Mucosa of rectum (tissue), 2 donors: ENCODE results near the gene FAM9C.

Experiments
- H3K27ac ChIP-seq, 2 donors: one replicate each; pipeline ENCODE4 v1.7.0; 2013; ENCODE audit warnings: inconsistent platforms in 2 of 2, low read depth in 2 of 2, low read length in 2 of 2
- H3K27me3 ChIP-seq, 2 donors: one replicate each; pipeline ENCODE4 v1.7.0; 2013; ENCODE audit warnings: low read length in 2 of 2; ENCODE audit not compliant: control insufficient read depth in 2 of 2, insufficient read depth in 2 of 2
- H3K36me3 ChIP-seq, 2 donors: one replicate each; pipeline ENCODE4 v1.7.0; 2013; ENCODE audit warnings: low read length in 2 of 2; ENCODE audit not compliant: control insufficient read depth in 2 of 2, insufficient read depth in 2 of 2
- H3K4me1 ChIP-seq, 2 donors: one replicate each; pipeline ENCODE4 v1.7.0; 2013; ENCODE audit warnings: low read length in 2 of 2, mild to moderate bottlenecking in 1 of 2; ENCODE audit not compliant: control insufficient read depth in 2 of 2, insufficient read depth in 2 of 2
- H3K4me3 ChIP-seq, 2 donors: one replicate each; pipeline ENCODE4 v1.7.0; 2013; ENCODE audit warnings: low read length in 2 of 2
- H3K9ac ChIP-seq, 2 donors: one replicate each; pipeline ENCODE4 v1.7.0; 2013; ENCODE audit warnings: low read length in 2 of 2, low read depth in 1 of 2, mild to moderate bottlenecking in 1 of 2
- H3K9me3 ChIP-seq, 2 donors: one replicate each; pipeline ENCODE4 v1.7.0; 2013; ENCODE audit warnings: low read length in 2 of 2; ENCODE audit not compliant: control insufficient read depth in 2 of 2
- donor health status: healthy.
- donor health status: Normal muscosa, but diverticular disease.

Gene FAM9C

GRCh38 chrX:13043938-13044337, 482 bp downstream of the FAM9C start:
- no peak overlapping the region for H3K4me3 ChIP-seq
- no peak overlapping the region for H3K9ac ChIP-seq
- peaks cover 3% of the 10 kb centered on the region in 2 donors for H3K27me3 ChIP-seq
- no peaks in the 10 kb centered on the region for H3K4me1 ChIP-seq
- H3K36me3 ChIP-seq = no peaks in the 10 kb centered on the region
- no peaks in the 10 kb centered on the region for H3K9me3 ChIP-seq
- H3K27ac ChIP-seq = no peak overlapping the region

GRCh38 chrX:13043138-13043537, 1.3 kb downstream of the FAM9C start:
- Histone ChIP-seq H3K4me3 (no peak overlapping the region), H3K9me3 (no peaks in the 10 kb centered on the region), H3K4me1 (no peaks in the 10 kb centered on the region), H3K36me3 (no peaks in the 10 kb centered on the region), H3K27me3 (no peaks in the 10 kb centered on the region), H3K27ac (no peak overlapping the region), H3K9ac (no peak overlapping the region)

GRCh38 chrX:13036896-13037295, 7.5 kb downstream of the FAM9C start:
- Histone ChIP-seq H3K27me3 (peaks cover 3 to 4% of the 10 kb centered on the region in 2 donors), H3K36me3 (no peaks in the 10 kb centered on the region), H3K9me3 (no peaks in the 10 kb centered on the region), H3K4me1 (peaks cover 0 to 4% of the 10 kb centered on the region in 2 donors), H3K4me3 (no peak overlapping the region), H3K9ac (no peak overlapping the region), H3K27ac (no peak overlapping the region)

DNA sequence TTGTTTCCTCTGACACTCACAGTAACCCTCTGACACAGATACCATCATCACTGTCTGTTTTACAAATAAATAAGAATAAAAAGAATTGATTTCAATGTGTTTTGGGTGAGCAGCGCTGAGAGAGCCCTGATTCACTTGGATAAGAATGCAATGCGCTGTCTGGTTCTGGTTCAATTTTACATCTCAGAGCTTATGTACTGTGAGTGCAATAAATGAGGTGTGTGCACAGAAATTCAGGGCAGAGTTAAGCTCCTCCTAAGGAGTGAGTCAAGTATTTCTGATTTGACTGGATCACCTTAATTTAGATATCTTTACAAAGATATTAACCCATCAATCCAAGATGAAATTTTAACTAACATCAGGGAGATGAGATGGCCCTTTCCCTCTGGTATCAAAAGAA, 11.2 kb downstream of the FAM9C start:
- peaks cover 8 to 27% of the 10 kb centered on the region in 2 donors for H3K4me1 ChIP-seq

DNA sequence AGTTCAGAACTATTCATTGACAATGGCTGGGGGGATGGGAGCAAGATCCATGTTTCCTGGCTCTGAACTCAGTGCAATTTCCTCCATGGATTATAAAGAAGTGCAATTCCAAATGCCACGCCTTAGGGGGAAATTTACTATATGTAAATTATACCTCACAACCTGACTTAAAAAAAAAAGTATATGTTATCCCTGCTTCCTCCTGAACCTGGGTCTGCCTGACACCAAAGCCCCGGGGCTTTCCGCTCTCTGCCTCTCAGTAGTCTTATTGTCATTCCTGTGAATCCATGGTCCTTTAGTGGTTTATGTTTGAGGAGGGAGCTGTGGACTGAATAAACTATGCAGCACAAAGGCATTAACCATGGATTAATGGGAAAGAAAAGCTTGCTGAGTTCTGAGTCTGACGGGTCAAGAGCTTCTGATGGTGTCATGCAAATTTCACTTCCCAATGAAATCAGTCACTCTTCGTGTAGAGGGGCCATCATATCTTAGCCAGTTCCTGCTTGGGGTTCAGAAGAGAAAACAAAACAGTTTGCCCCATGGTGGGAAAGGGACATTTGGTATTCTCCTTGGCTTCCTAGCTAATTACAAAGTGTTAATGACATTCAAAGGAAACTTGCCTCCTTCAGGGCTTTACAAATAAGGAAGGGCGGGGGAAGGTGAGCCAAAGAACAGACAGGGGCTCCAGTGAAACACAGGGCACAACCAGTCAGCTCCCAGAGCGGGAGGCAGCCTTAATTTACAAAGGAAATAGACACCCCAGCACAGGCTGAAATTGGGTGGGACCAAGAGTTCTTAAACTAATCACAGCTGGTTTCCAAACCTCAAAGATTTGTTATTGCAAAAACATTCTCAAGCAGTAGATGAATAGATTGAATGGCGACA, 14.3 kb downstream of the FAM9C start:
- Histone ChIP-seq H3K36me3 (no peaks in the 10 kb centered on the region), H3K27ac (peak overlapping the region; percentile 76), H3K4me1 (peaks cover 8 to 27% of the 10 kb centered on the region in 2 donors), H3K4me3 (no peak overlapping the region), H3K9ac (peak overlapping the region in 1 of 2 donors; percentile 37), H3K27me3 (peaks cover under 1 to 7% of the 10 kb centered on the region in 2 donors), H3K9me3 (no peaks in the 10 kb centered on the region)

More for the DNA sequence above, 11.2 kb downstream of the FAM9C start:
- Histone ChIP-seq H3K9me3 (no peaks in the 10 kb centered on the region), H3K9ac (no peak overlapping the region), H3K4me3 (no peak overlapping the region), H3K36me3 (no peaks in the 10 kb centered on the region), H3K27ac (peak overlapping the region in 1 of 2 donors; percentile 28), H3K27me3 (peaks cover 3 to 4% of the 10 kb centered on the region in 2 donors)

DNA sequence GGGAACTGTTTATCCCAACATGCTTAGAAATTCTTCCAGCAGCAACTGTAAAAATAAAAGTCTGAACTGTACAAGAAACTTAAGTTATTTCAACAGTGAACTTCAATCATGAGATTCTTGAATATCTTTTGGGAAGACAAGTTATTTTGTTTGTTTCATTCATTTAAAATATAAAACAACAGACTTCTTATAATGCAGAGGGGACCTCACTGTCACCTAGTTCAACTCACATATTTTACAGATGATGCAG, 14.9 kb downstream of the FAM9C start:
- Histone ChIP-seq H3K27ac (peak overlapping the region; percentile 76), H3K9me3 (no peaks in the 10 kb centered on the region), H3K9ac (peak overlapping the region in 1 of 2 donors; percentile 18), H3K36me3 (no peaks in the 10 kb centered on the region), H3K4me3 (no peak overlapping the region), H3K27me3 (peaks cover 0 to 7% of the 10 kb centered on the region in 2 donors), H3K4me1 (peaks cover 8 to 29% of the 10 kb centered on the region in 2 donors)

DNA sequence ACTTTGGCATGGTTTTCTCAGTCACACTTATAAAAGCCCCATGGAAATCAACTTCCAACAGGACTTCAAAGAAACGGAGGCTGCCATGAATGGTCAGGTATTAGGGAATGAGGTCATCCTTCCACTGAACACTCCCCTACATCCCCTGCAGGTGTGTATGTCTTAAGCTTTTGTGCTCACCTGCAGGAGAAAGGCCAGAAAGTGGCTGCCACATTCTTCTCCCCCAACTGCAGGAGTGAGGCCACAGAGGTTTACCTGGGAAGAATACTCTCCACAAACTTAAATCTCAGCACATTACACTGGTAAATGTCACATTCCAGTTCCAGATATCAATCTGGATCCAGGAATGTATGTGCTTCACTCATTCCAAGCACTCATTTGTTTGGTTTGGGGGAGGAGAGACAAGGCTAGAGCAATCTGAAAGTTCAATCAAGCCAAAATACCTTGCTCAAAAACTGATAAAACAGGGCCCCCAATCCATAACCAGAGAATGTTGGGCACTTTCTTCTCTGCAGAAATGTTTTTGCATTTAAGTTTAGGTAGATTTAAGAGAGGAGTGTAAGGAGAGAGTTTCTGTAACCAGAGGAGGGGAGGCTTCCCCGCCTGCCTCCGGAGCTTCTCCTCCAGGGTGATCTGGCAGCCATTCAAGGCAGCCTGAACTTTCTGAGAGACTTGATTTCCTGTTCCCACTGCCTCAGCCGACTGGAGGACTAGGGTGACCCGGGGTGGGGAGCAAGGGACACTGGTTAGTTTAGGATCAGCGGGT, 15.4 kb downstream of the FAM9C start:
- H3K36me3 ChIP-seq = no peaks in the 10 kb centered on the region
- no peak overlapping the region for H3K4me3 ChIP-seq
- H3K27ac ChIP-seq = peak overlapping the region; percentile 76
- peaks cover 0 to 7% of the 10 kb centered on the region in 2 donors for H3K27me3 ChIP-seq
- H3K9ac ChIP-seq = peak overlapping the region in 1 of 2 donors; percentile 18
- no peaks in the 10 kb centered on the region for H3K9me3 ChIP-seq
- H3K4me1 ChIP-seq = peaks cover 8 to 29% of the 10 kb centered on the region in 2 donors

- Histone ChIP-seq H3K27ac (no peak overlapping the region), H3K27me3 (peaks cover 0 to 4% of the 10 kb centered on the region in 2 donors), H3K9ac (no peak overlapping the region), H3K36me3 (no peaks in the 10 kb centered on the region), H3K4me3 (no peak overlapping the region), H3K9me3 (no peaks in the 10 kb centered on the region), H3K4me1 (peaks cover 8 to 24% of the 10 kb centered on the region in 2 donors)
Observed at GRCh38 chrX:13026877-13027652, 17.4 kb downstream of the FAM9C start.

- H3K27ac ChIP-seq = peak overlapping the region in 1 of 2 donors; percentile 41
- no peaks in the 10 kb centered on the region for H3K9me3 ChIP-seq
- no peak overlapping the region for H3K4me3 ChIP-seq
- peaks cover under 1 to 16% of the 10 kb centered on the region in 2 donors for H3K4me1 ChIP-seq
- no peak overlapping the region for H3K9ac ChIP-seq
- H3K36me3 ChIP-seq = no peaks in the 10 kb centered on the region
- peaks cover 2 to 4% of the 10 kb centered on the region in 2 donors for H3K27me3 ChIP-seq
Observed at GRCh38 chrX:13024986-13025385, 19.4 kb downstream of the FAM9C start.
